ENCODE measurements around the gene NTM.

- TF ChIP-seq, protein P1, sequence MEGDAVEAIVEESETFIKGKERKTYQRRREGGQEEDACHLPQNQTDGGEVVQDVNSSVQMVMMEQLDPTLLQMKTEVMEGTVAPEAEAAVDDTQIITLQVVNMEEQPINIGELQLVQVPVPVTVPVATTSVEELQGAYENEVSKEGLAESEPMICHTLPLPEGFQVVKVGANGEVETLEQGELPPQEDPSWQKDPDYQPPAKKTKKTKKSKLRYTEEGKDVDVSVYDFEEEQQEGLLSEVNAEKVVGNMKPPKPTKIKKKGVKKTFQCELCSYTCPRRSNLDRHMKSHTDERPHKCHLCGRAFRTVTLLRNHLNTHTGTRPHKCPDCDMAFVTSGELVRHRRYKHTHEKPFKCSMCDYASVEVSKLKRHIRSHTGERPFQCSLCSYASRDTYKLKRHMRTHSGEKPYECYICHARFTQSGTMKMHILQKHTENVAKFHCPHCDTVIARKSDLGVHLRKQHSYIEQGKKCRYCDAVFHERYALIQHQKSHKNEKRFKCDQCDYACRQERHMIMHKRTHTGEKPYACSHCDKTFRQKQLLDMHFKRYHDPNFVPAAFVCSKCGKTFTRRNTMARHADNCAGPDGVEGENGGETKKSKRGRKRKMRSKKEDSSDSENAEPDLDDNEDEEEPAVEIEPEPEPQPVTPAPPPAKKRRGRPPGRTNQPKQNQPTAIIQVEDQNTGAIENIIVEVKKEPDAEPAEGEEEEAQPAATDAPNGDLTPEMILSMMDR (optimal IDR thresholded peaks at IDR 0.05 in 1 of 3, IDR thresholded peaks at IDR 0.05 in 1 of 3, conservative IDR thresholded peaks at IDR 0.05 in 1 of 3; ENCODE audit: extremely low read depth in 1 of 3, insufficient read depth in 2 of 3, low read length in 3 of 3), result no peak
- no peak for TF ChIP-seq EZH2 (IDR thresholded peaks at IDR 0.05; ENCODE audit: low read length)
Observed at GRCh38 chr11:132288036-132288435, 917.6 kb downstream of the NTM start.
